ENCODE data around the gene TFF3. TPM values are rescaled to one million over a fixed set of nuclear protein-coding genes. Genes with fewer than 3 reads are reported as not detected.
A peak's percentile ranks its signal among the peaks of the same experiment; 100 is the strongest.

Gene TFF3
- total RNA-seq, 1 donor from 2014 or later: not detected

DNA sequence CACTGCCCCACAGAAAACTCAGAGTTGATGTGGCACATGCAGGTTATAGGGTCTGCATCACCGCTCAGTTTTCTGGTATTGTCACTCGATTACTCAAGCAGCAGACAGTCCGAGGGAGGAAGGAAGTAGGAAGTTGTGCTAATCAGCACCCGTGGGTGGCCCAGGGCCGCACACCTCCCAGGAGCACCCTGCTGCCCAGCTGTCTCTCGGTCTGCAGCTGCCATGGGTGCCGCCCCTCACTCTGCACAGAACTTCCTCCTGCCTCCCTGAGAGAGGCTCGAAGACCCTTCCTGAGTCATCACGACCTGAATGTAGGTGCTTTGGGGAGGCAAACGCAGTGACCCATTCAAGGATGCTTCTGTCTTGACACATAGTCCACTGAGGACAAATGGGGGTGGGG lies 4.2 kb upstream of the TFF3 start:
- Histone ChIP-seq H3K36me3 (no peaks in the 10 kb centered on the region), H3K79me2 (ENCODE audit: low read depth) (no peaks in the 10 kb centered on the region), H3K4me3 (no peak overlapping the region), H3K27ac (no peak overlapping the region), H3K9ac (no peak overlapping the region), H3K4me2 (no peak overlapping the region), H3K9me3 (ENCODE audit: low read depth) (no peaks in the 10 kb centered on the region), H2AFZ (replicated peaks) (no peak overlapping the region), H4K20me1 (ENCODE audit: low read depth) (no peaks in the 10 kb centered on the region), H3F3A (ENCODE audit: low read depth) (peaks cover 15% of the 10 kb centered on the region), H3K4me1 (peaks cover 28% of the 10 kb centered on the region), H3K27me3 (no peaks in the 10 kb centered on the region)
- no peaks in the 10 kb centered on the region for H3K9me3 Mint-ChIP-seq
- H3K36me3 Mint-ChIP-seq: no peaks in the 10 kb centered on the region
- TF ChIP-seq, protein P1, sequence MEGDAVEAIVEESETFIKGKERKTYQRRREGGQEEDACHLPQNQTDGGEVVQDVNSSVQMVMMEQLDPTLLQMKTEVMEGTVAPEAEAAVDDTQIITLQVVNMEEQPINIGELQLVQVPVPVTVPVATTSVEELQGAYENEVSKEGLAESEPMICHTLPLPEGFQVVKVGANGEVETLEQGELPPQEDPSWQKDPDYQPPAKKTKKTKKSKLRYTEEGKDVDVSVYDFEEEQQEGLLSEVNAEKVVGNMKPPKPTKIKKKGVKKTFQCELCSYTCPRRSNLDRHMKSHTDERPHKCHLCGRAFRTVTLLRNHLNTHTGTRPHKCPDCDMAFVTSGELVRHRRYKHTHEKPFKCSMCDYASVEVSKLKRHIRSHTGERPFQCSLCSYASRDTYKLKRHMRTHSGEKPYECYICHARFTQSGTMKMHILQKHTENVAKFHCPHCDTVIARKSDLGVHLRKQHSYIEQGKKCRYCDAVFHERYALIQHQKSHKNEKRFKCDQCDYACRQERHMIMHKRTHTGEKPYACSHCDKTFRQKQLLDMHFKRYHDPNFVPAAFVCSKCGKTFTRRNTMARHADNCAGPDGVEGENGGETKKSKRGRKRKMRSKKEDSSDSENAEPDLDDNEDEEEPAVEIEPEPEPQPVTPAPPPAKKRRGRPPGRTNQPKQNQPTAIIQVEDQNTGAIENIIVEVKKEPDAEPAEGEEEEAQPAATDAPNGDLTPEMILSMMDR (IDR thresholded peaks at IDR 0.05): no peak
- TF ChIP-seq EZH2 (IDR thresholded peaks at IDR 0.05) (no peak), EZH2phosphoT487 (IDR thresholded peaks at IDR 0.05) (no peak)
- no peak for DNase-seq (ENCODE audit: low spot score)
- H3K27me3 Mint-ChIP-seq (ENCODE audit: insufficient read depth, low read depth): peaks cover 7% of the 10 kb centered on the region
- H3K4me1 Mint-ChIP-seq: peaks cover 22% of the 10 kb centered on the region
- H3K4me3 Mint-ChIP-seq: no peak overlapping the region
- no peak overlapping the region for H3K27ac Mint-ChIP-seq

GRCh38 chr21:42317826-42318746 lies 2.9 kb upstream of the TFF3 start:
- Mint-ChIP-seq H3K4me3 (no peak overlapping the region), H3K9me3 (no peaks in the 10 kb centered on the region), H3K4me1 (peaks cover 34% of the 10 kb centered on the region), H3K27ac (no peak overlapping the region), H3K27me3 (ENCODE audit: insufficient read depth, low read depth) (peaks cover 6% of the 10 kb centered on the region), H3K36me3 (no peaks in the 10 kb centered on the region)
- Histone ChIP-seq H3K9ac (no peak overlapping the region), H3K27me3 (no peaks in the 10 kb centered on the region), H3K4me1 (peaks cover 39% of the 10 kb centered on the region), H3K79me2 (ENCODE audit: low read depth) (no peaks in the 10 kb centered on the region), H3K9me3 (ENCODE audit: low read depth) (no peaks in the 10 kb centered on the region), H3F3A (ENCODE audit: low read depth) (peaks cover 15% of the 10 kb centered on the region), H3K4me3 (no peak overlapping the region), H4K20me1 (ENCODE audit: low read depth) (no peaks in the 10 kb centered on the region), H2AFZ (replicated peaks) (no peak overlapping the region), H3K36me3 (no peaks in the 10 kb centered on the region), H3K27ac (no peak overlapping the region), H3K4me2 (no peak overlapping the region)
- TF ChIP-seq EZH2phosphoT487 (IDR thresholded peaks at IDR 0.05): no peak
- no peak for TF ChIP-seq EZH2 (IDR thresholded peaks at IDR 0.05)
- TF ChIP-seq, protein P1 (IDR thresholded peaks at IDR 0.05): no peak
- no peak for DNase-seq (ENCODE audit: low spot score)

DNA sequence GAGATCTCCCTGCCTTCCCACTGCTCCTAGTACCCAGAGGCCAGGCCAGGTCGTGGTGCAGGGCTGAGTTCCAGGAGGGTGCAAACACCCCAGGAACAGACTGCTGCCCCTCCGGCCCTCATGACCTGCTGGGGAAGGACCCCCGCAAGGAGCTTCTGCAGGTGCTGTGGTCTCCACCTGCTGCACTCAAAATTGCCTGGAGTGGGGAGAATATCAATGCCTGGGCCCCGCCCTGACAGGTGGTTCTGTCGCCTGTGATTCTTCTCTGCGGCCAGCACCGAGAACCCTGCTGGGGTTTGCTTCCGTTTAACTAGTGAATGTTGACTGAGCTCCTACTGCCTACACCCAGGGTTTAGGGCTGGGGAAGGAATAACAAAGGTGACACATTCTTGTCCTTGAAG lies 2.1 kb upstream of the TFF3 start:
- Mint-ChIP-seq H3K36me3 (no peaks in the 10 kb centered on the region), H3K27ac (no peak overlapping the region), H3K4me1 (peaks cover 36% of the 10 kb centered on the region), H3K9me3 (no peaks in the 10 kb centered on the region), H3K27me3 (ENCODE audit: insufficient read depth, low read depth) (peaks cover 6% of the 10 kb centered on the region), H3K4me3 (no peak overlapping the region)
- Histone ChIP-seq H3K36me3 (no peaks in the 10 kb centered on the region), H3K9me3 (ENCODE audit: low read depth) (no peaks in the 10 kb centered on the region), H3K27me3 (no peaks in the 10 kb centered on the region), H3K4me2 (peak overlapping the region; percentile 31), H3K4me3 (no peak overlapping the region), H2AFZ (replicated peaks) (no peak overlapping the region), H3K4me1 (peaks cover 40% of the 10 kb centered on the region), H3F3A (ENCODE audit: low read depth) (peaks cover 15% of the 10 kb centered on the region), H3K9ac (no peak overlapping the region), H3K79me2 (ENCODE audit: low read depth) (no peaks in the 10 kb centered on the region), H4K20me1 (ENCODE audit: low read depth) (no peaks in the 10 kb centered on the region), H3K27ac (no peak overlapping the region)
- no peak for DNase-seq (ENCODE audit: low spot score)
- TF ChIP-seq EZH2phosphoT487 (IDR thresholded peaks at IDR 0.05) (no peak), EZH2 (IDR thresholded peaks at IDR 0.05) (no peak)
- TF ChIP-seq, protein P1 (IDR thresholded peaks at IDR 0.05): no peak
